IgD-negative memory B cell (primary cell): Measurements from ENCODE around the gene ILDR1. TPM values are rescaled to one million over a fixed set of nuclear protein-coding genes. Genes with fewer than 3 reads are reported as not detected.
A peak's percentile ranks its signal among the peaks of the same experiment; 100 is the strongest.

Experiments
- H3K27ac Mint-ChIP-seq, 3 donors: one replicate each; pipeline ENCODE4 v1.8.0; 2020 to 2022; ENCODE audit warnings: mild to moderate bottlenecking in 3 of 3, mixed read lengths in 3 of 3, moderate library complexity in 1 of 3
- H3K27me3 Mint-ChIP-seq: one replicate; pipeline ENCODE4 v1.8.0; 2021; ENCODE audit warnings: mixed read lengths
- H3K36me3 Mint-ChIP-seq: one replicate; pipeline ENCODE4 v1.8.0; 2020; ENCODE audit warnings: mild to moderate bottlenecking, mixed read lengths
- H3K4me1 Mint-ChIP-seq, 3 donors: one replicate each; pipeline ENCODE4 v1.8.0; 2020 to 2022; ENCODE audit warnings: mixed read lengths in 3 of 3, mild to moderate bottlenecking in 1 of 3
- H3K4me3 Mint-ChIP-seq, 4 donors: one replicate each; pipeline ENCODE4 v1.8.0; 2020 to 2022; ENCODE audit warnings: mild to moderate bottlenecking in 4 of 4, mixed read lengths in 4 of 4, moderate library complexity in 3 of 4
- H3K9me3 Mint-ChIP-seq, 3 donors: one replicate each; pipeline ENCODE4 v1.8.0; 2020 to 2021; ENCODE audit warnings: mixed read lengths in 3 of 3, mild to moderate bottlenecking in 1 of 3
- polyA plus RNA-seq: library from polyadenylated mRNA; unstranded; fragments of 300-500 nt; fragmentation: Illumina TruSeq; gene quantifications from one replicate; pipeline ENCODE4 v1.2.3, GENCODE V29; 2021

ILDR1 gene
- polyA plus RNA-seq, 1 donor from 2014 or later: 4.0 TPM

GRCh38 chr3:122004991-122005565 lies 17.0 kb downstream of the ILDR1 start:
- H3K27ac Mint-ChIP-seq: peak overlapping the region in 2 of 3 donors; percentile 72 to 97
- no peaks in the 10 kb centered on the region for H3K9me3 Mint-ChIP-seq
- H3K36me3 Mint-ChIP-seq: peaks cover 11% of the 10 kb centered on the region
- H3K27me3 Mint-ChIP-seq: no peaks in the 10 kb centered on the region
- peaks cover 43 to 55% (median 54%) of the 10 kb centered on the region in 3 donors for H3K4me1 Mint-ChIP-seq
- peak overlapping the region in 3 of 4 donors; percentile 17 to 89 (median 82) for H3K4me3 Mint-ChIP-seq

GRCh38 chr3:122004107-122004506 lies 17.9 kb downstream of the ILDR1 start:
- H3K27ac Mint-ChIP-seq: peak overlapping the region; percentile 91 to 97 (median 97)
- H3K36me3 Mint-ChIP-seq: peaks cover 11% of the 10 kb centered on the region
- no peaks in the 10 kb centered on the region for H3K27me3 Mint-ChIP-seq
- H3K9me3 Mint-ChIP-seq: no peaks in the 10 kb centered on the region
- H3K4me3 Mint-ChIP-seq: peak overlapping the region; percentile 68 to 89 (median 82)
- H3K4me1 Mint-ChIP-seq: peaks cover 42 to 55% (median 50%) of the 10 kb centered on the region in 3 donors

- Mint-ChIP-seq H3K9me3 (no peaks in the 10 kb centered on the region), H3K4me3 (peak overlapping the region; percentile 68 to 89 (median 82)), H3K36me3 (peaks cover 11% of the 10 kb centered on the region), H3K27me3 (no peaks in the 10 kb centered on the region), H3K27ac (peak overlapping the region; percentile 91 to 97 (median 97)), H3K4me1 (peaks cover 47 to 60% (median 55%) of the 10 kb centered on the region in 3 donors)
These were observed 18.4 kb downstream of the ILDR1 start for GRCh38 chr3:122003606-122004005.

GRCh38 chr3:122003112-122003511 lies 18.9 kb downstream of the ILDR1 start:
- peak overlapping the region; percentile 68 to 89 (median 82) for H3K4me3 Mint-ChIP-seq
- H3K27ac Mint-ChIP-seq: peak overlapping the region; percentile 91 to 97 (median 97)

GRCh38 chr3:122002611-122003010 lies 19.4 kb downstream of the ILDR1 start:
- H3K4me1 Mint-ChIP-seq: peaks cover 57 to 70% (median 62%) of the 10 kb centered on the region in 3 donors
- H3K27me3 Mint-ChIP-seq: no peaks in the 10 kb centered on the region
- no peaks in the 10 kb centered on the region for H3K9me3 Mint-ChIP-seq
- peak overlapping the region; percentile 91 to 97 (median 97) for H3K27ac Mint-ChIP-seq
- H3K36me3 Mint-ChIP-seq: peaks cover 11% of the 10 kb centered on the region
- peak overlapping the region; percentile 68 to 89 (median 82) for H3K4me3 Mint-ChIP-seq

More at GRCh38 chr3:122003112-122003511, 18.9 kb downstream of the ILDR1 start:
- H3K36me3 Mint-ChIP-seq: peaks cover 11% of the 10 kb centered on the region
- no peaks in the 10 kb centered on the region for H3K9me3 Mint-ChIP-seq
- no peaks in the 10 kb centered on the region for H3K27me3 Mint-ChIP-seq
- peaks cover 52 to 65% (median 59%) of the 10 kb centered on the region in 3 donors for H3K4me1 Mint-ChIP-seq

GRCh38 chr3:122001892-122002291 lies 20.2 kb downstream of the ILDR1 start:
- Mint-ChIP-seq H3K36me3 (peaks cover 11% of the 10 kb centered on the region), H3K27me3 (no peaks in the 10 kb centered on the region), H3K27ac (no peak overlapping the region), H3K9me3 (no peaks in the 10 kb centered on the region), H3K4me1 (peaks cover 63 to 76% (median 66%) of the 10 kb centered on the region in 3 donors), H3K4me3 (no peak overlapping the region)

GRCh38 chr3:122000936-122001605 lies 21.0 kb downstream of the ILDR1 start:
- Mint-ChIP-seq H3K4me1 (peaks cover 64 to 77% (median 67%) of the 10 kb centered on the region in 3 donors), H3K36me3 (peaks cover 7% of the 10 kb centered on the region), H3K4me3 (peak overlapping the region in 2 of 4 donors; percentile 34 to 39), H3K27ac (peak overlapping the region in 1 of 3 donors; percentile 84), H3K9me3 (no peaks in the 10 kb centered on the region), H3K27me3 (no peaks in the 10 kb centered on the region)

- Mint-ChIP-seq H3K36me3 (peaks cover 3% of the 10 kb centered on the region), H3K27ac (no peak overlapping the region), H3K9me3 (no peaks in the 10 kb centered on the region), H3K4me1 (peaks cover 65 to 80% (median 67%) of the 10 kb centered on the region in 3 donors), H3K27me3 (no peaks in the 10 kb centered on the region), H3K4me3 (peak overlapping the region in 1 of 4 donors; percentile 30)
These were observed 22.1 kb downstream of the ILDR1 start for GRCh38 chr3:121999931-122000330.

GRCh38 chr3:121998611-121999473 lies 23.2 kb downstream of the ILDR1 start:
- Mint-ChIP-seq H3K36me3 (peaks cover 3% of the 10 kb centered on the region), H3K9me3 (no peaks in the 10 kb centered on the region), H3K4me1 (peaks cover 62 to 79% (median 63%) of the 10 kb centered on the region in 3 donors), H3K27me3 (no peaks in the 10 kb centered on the region), H3K4me3 (peak overlapping the region in 2 of 4 donors; percentile 70 to 78), H3K27ac (peak overlapping the region; percentile 24 to 83 (median 35))

- peaks cover 3% of the 10 kb centered on the region for H3K36me3 Mint-ChIP-seq
- no peaks in the 10 kb centered on the region for H3K27me3 Mint-ChIP-seq
- H3K9me3 Mint-ChIP-seq: no peaks in the 10 kb centered on the region
- peak overlapping the region; percentile 17 to 74 (median 67) for H3K27ac Mint-ChIP-seq
- H3K4me3 Mint-ChIP-seq: peak overlapping the region in 3 of 4 donors; percentile 3 to 70 (median 41)
- H3K4me1 Mint-ChIP-seq: peaks cover 55 to 75% (median 57%) of the 10 kb centered on the region in 3 donors
These were observed 23.9 kb downstream of the ILDR1 start for GRCh38 chr3:121998030-121998580.

- Mint-ChIP-seq H3K4me3 (peak overlapping the region in 2 of 4 donors; percentile 3 to 21), H3K27ac (peak overlapping the region in 1 of 3 donors; percentile 78), H3K4me1 (peaks cover 54 to 76% (median 57%) of the 10 kb centered on the region in 3 donors), H3K36me3 (peaks cover 7% of the 10 kb centered on the region), H3K9me3 (no peaks in the 10 kb centered on the region), H3K27me3 (no peaks in the 10 kb centered on the region)
These were observed 24.7 kb downstream of the ILDR1 start for GRCh38 chr3:121997372-121997771.

GRCh38 chr3:121996441-121996840 lies 25.6 kb downstream of the ILDR1 start:
- Mint-ChIP-seq H3K27ac (peak overlapping the region in 2 of 3 donors; percentile 25 to 78), H3K4me3 (peak overlapping the region in 1 of 4 donors; percentile 24), H3K36me3 (peaks cover 8% of the 10 kb centered on the region), H3K27me3 (no peaks in the 10 kb centered on the region), H3K9me3 (no peaks in the 10 kb centered on the region), H3K4me1 (peaks cover 59 to 77% (median 62%) of the 10 kb centered on the region in 3 donors)

- H3K4me3 Mint-ChIP-seq: peak overlapping the region; percentile 21 to 59 (median 42)
- peak overlapping the region; percentile 25 to 93 (median 76) for H3K27ac Mint-ChIP-seq
- peaks cover 7% of the 10 kb centered on the region for H3K36me3 Mint-ChIP-seq
- peaks cover 58 to 73% (median 65%) of the 10 kb centered on the region in 3 donors for H3K4me1 Mint-ChIP-seq
- H3K27me3 Mint-ChIP-seq: no peaks in the 10 kb centered on the region
- H3K9me3 Mint-ChIP-seq: no peaks in the 10 kb centered on the region
These were observed 26.6 kb downstream of the ILDR1 start for GRCh38 chr3:121995161-121996137.
